HG03342 (cell line): ENCODE measurements around the gene CAMTA1.

Source experiments
- ATAC-seq: cut with Tn5 transposase; IDR thresholded peaks from one replicate; pipeline ENCODE4 v1.9.1; 2021; ENCODE audit warnings: mild to moderate bottlenecking, moderate library complexity; ENCODE audit not compliant: unreplicated experiment

The CAMTA1 gene

DNA sequence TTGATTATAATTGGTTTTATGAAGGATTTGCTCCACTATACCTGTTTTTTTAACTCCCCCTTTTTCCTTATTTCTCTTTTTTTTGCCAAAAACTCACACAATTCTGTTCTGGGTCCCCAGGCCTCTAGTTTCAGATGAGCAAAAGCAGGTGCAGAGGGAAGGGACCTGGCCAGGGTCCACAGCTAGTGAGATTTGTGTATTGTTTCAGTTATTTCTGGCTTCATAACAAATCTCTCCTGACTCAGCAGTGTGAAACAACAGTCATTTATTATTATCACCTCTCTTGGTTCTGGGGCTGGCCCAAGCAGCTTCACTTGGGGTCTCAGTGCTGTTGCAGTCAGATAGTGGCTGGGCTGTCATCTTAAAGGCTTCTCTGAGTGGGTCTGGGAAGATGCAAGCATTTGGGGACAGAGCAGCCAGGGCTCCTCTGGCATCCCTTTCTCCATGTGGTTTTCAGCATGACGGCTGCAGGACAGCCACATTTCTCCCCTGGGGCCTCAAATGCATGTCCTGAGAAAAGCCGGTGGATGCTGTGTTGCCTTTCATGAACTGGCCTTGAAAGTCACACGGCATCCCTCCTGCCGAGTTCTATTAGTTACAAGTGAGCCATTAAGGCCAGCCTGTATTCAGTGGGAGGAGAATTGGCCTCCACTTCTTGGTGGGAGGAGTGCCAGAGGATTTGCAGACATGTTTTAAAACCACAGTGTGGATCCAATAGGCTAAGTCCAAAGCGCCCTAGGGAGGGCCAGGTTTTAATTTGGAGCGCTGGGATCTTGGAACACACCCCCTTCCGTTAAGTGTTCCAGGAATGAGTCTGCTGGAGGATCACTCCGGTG is 137.1 kb downstream of the CAMTA1 start:
- no peak for ATAC-seq

DNA sequence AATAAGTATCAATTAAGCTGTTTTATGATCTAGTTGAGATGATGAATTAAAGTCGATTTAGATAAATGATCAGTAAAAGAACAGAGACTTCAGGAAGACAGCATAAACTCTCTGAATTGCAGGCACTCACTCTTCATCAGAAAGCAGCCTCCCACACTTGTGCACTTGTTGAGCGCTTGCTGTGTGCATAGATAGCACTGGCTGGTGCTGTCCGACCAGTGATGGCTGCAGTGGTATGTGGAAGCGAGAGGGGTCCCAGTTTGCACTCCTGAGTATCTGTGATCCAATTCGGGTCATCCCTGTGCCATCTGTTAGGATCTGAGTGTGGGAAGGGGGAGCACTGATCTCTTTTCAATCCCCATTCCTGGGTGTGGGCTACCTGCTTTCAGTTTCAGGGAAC is 137.8 kb downstream of the CAMTA1 start:
- ATAC-seq = no peak

DNA sequence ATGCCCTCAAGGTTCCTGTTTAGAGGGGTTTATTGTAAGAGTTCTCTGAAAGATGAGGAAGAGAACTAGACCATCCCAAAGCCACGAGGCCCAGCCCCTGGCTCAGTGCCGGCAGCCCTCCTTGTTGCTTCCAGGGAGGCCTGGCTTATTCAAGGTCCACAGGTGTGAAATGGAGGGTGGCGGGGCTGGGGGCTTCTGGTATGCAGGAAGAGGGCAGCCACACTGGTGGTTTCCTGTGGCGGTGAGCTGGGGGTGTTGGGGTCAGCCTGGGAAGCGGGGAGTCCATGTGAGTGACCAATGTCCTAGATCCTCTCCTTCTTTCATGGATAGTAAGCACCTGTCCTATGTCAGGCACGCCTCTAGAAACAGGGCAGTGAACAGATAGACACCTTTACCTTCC is 138.2 kb downstream of the CAMTA1 start:
- no peak for ATAC-seq

DNA sequence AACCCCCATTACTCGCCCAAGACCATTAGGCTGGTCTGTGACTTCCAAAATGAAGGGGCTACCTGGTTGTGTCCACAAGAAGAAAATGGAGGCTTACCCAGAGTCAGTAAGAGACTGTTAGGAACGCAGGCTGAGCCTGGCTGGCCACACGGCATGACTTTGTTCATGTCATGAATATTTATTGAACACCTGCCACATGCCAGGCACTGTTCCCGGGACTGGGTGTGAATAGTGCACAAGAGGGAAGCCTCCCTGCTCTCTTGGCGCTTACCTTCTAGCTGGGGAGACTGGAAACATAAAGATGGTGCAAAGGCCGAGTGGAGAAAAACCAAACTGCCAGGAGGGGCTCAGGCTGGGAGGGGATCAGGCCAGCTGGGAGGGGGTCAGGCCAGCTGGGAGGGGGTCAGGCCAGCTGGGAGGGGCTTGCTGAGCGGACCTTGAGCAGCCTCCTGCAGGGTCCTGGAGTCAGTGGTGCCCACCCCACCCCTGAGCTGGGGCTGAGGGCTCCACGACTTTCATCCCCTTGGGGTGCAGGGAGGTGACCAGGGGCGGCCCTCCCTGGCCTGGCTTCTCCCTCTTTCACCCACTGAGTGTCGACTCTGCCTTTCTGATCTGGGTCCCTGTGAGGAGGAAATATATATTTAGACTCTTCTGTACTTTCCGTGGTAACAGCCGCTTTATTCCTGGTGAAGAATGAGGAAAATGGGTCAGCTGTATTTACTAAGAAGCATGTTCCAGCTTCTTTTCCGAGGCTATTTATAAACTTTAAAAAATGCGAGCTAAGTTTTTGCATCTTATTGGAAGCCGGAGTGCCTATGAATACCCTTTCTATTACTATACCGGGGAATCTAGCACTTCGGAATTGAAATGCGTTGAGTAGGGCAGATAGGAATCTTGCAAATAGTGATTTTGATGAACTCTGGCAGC is 139.0 kb downstream of the CAMTA1 start:
- ATAC-seq = no peak

DNA sequence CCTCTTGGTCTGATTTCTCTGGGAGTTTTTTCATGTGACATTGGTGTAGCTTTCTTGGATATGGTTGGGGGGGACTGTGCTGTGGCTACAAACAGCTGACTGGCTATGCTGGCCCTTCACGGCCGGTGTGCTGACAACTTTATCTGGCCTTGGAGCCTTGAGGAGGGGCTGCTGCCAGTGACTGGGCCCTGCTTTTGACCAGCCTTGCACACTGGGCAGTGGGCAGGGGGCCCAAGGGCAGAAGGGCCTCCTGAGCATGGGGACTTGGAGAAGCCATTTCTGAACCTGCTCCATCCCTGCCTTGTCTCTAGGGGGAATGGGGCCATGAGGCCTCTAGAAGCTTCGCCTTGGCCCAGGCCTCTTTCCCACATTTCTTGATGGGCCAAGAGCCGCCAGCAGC is 139.6 kb downstream of the CAMTA1 start:
- ATAC-seq = no peak

DNA sequence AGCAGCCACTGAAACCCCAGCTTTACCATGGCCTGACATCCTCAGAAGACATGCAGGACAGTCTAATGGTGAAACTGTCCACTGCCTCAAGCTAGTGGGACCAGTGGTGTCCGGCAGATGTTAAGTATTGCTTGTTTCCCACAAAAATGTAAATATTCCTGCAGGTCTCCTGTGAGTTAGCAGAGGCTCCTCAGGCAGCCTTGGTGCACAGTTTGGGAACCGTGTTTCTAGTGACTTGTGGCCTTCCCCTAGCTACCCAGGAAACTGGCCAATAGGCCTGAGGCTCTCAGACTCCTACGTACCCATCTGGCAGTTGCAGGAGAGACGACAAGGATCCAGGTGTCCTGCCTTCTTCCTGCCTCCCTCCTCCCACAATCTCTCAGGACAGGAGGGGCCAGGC is 142.4 kb downstream of the CAMTA1 start:
- ATAC-seq = no peak

DNA sequence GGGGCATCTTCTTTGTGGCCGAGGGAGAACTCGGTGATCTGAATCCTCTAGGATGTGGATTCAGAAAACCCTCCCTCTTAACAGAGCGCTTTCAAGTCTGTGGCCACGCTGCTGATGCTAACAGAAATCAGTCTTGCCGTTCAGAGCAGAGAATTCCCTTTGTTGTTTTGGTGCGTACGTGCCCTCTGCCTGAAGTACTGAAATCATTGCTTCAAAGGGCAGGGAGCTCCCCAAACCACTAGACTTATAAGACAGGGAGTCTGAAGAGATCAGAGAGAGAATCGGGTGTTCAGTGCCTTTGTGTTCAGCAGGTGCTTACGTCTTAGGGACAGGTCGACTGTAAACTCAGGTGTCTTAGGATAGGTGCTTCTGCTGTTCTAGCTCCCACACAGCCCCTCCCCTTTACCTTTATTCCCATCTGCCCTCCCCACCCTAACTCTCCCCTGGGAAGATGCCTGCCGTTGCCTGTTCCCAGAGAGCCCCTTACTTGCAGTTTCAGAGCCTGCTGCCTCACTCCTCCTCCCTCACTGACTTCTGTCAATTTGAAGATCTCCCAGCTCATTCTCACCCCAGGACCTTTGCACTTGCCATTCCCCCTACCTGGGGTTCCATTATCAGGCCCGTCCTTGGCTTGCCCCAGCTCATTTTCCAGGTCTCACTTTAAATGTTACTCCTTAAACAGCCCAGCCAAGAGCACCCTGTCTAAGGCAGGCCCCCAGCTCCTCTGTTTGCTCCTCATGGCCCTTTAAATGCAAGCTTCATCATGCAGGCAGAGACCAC is 143.0 kb downstream of the CAMTA1 start:
- ATAC-seq = no peak

DNA sequence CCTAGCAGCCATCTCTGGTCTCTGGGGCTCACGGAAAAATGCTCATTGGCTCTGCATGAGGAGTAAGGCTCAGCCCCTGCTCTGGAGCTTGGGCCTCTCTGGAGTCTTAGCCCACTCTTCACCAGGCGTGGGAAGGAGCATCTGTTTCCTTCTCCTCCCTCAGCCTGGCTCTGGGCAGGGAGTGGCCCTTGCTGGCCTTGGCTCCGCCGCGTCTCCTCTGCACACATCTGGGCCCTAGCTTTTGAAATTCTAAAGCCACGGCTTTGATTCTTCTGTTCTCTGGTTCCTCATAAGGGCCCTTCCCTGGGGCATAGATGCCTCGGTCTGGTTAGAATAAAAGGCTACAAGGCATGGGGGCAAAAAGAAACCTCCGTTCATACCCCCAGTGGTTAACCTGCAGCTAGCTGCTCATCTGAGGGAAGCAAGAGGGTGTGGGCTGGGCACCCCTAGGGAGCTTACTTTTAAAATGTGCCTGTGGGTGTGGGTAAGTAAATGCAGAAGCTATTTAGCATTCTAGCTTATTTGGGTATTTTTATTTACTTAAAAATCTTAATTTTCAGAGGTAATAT is 145.6 kb downstream of the CAMTA1 start:
- ATAC-seq = no peak

DNA sequence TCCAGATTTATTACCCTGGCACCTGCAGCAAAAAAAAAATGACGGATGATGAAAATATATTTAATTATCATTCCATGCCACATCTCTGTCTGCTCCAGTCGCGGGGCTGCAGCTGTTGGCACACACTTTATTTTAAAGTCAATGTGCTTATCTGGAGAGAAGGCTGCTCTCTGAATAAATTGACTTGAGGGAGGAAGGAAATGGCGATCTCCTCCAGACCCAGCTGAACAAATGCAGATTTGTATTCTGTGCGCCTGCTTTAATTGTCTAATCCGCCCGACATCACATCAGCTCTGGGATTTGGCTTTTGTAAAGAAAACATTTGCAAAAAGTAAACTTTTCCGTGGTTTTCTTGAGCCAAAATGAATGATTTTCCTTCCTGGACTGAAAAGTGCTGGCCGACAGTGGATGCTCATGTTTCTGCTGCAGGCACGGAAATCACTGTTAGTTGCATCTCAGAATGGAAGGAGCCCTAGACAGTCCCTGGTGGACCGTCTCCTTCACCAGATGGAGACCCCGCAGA is 150.2 kb downstream of the CAMTA1 start:
- no peak for ATAC-seq

DNA sequence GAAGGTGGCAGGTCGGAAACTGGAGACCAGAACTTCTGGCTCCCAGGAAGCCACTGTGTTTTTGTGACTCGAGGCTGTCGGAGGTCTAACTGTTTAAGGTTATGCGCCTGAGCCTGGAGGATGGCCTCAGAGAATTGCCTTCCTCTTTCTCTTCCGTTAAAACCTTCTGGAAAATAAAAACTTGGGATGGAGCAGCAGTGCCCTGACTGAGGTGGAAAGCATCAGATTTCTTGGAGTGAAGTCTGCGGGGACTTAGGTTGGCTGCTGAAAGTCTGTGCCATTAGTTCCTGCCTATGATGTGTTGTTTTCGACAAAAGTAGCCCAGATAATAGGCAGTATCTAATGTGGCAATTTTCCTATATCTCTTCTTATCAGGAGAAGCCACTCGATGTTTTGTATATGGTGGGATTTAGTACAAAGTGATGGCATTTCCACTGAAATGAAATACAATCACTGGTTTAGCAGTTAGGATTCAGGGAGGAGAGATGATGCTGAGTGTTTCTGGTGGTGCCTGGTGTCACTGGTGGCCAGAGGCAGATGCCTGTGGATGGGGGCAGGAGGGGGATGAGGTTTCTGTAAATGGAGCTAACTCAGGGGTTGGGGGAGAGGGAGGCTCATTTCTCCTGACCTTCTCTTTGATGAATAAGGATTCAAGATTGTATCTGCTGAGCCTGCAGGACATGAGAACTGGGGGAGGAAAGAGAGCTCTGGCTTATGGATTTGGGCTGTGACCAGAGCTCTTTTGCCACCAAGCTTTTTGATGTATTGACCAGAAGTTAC is 150.8 kb downstream of the CAMTA1 start:
- ATAC-seq = no peak

DNA sequence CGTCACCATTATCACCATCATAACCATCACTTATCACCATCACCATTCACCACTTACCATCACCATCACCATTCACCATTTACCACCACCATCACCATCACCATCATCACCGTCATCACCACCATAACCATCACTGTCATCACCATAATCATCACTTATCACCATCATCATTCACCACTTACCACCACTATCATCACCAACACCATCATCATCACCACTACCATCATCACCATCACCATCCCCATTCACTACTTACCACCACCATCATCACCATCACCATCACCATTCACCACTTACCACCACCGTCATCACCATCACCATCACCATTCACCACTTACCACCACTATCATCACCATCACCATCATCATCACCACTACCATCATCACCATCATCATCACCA is 151.8 kb downstream of the CAMTA1 start:
- ATAC-seq = no peak

DNA sequence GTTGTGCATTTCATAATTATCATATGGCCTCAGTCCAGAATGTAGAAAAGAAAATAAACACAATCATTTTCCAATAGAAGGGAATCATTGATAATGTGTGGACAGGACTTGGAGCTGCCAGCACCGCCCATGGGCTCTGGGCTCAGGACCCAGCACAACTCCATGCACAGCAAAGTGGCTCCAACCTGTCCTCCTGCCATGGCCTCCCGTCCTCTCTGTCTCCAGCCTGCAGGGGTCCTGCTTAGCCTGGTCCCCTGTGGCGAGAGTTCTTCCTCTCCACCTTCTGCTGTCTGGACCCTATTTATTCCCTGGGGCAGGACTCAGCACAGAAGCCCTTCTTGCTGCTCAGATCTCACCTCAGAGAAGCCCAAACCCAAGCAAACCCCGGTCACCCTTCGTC is 154.1 kb downstream of the CAMTA1 start:
- ATAC-seq = no peak

DNA sequence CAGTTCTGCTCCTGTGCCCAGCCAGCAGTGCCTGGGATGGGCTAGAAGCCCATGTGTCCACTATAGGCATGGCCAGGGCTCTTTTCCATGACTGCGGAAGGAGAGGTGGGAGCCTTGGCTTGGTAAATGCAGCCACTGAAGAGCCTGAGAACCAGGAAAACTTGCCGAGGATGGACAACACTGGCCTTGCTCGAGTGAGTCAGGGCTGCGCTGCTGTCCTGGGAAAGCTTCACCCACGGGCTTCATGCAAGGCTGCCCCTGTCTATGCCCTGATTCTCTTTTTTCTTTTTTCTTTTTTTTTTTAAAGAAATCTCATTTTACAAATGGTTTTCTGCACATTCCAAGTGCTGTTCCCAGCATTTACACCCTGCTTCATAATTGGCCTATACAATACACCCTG is 156.5 kb downstream of the CAMTA1 start:
- ATAC-seq = no peak

DNA sequence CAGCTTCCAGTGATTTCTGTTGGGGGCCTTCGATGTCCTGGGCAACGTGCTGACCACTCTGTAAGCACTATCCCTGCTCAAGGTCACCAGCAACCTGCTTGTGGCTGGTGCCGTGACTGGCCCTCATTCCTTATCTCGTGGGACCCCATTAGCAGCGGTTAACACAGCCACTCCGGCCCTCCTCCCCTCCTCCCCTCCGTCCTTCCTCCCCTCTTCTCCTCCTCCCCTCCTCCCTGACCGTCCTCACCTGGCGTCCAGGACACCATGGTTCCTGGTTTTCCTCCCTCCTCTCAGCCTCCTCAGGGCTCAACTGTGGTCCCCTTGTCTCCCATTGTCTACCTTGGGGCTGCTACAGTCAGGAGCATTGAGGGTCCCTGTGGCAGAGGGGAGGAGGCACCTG is 157.7 kb downstream of the CAMTA1 start:
- no peak for ATAC-seq

DNA sequence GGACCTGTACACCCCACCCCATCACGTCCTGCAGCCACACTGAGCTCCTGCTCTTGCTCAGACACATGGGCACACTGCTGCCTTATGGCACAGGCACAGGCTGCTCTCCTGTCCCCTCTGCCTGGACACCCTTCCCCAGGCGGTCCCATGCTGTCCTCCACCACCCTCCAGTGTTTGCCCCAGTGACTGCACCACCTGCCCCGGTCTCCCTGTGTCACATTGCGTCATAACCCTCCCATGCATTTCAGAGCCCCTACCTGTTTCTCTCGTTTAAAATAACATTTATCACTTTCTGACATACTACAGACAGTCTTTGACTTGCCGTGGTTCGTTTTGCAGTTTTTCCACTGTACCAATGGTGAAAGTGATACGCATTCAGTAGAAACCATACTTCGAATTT is 159.2 kb downstream of the CAMTA1 start:
- no peak for ATAC-seq

DNA sequence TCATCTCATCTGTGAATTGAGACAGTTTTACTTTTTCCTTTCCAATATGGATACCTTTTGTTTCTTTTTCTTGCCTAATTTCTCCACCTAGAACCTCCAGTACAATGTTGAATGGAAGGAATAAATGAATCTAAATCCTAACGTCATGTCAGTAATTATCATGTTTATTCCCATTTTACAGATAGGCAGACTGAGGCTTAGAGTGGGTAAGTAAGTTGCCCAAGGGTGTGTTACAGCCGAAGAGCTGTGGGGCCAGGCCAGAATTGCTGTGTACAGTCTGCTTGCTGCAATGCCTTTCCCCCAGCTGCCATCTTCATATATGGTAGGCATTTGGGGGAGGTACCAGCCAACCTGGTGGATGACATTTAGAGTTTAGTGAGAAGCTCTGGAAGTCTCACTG is 162.7 kb downstream of the CAMTA1 start:
- ATAC-seq = no peak

DNA sequence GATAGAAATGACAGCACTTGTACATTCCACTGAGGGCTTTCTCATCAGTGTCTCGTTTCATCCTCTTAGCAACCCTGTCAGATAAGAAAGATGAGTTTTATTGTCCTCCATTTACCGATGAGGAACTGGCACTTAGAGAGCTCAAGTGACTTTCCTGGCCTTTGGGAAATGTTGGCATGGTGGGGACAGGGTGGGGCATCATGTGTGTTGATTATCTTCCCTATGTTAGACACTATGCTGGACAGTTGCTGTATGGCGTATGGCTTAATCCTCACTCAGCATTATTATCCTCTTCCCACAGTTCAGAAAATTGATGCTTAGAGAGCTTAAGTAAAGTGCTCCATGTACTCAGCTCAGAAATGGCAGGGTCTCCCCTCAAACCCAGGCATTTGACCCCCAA is 163.2 kb downstream of the CAMTA1 start:
- ATAC-seq = no peak

DNA sequence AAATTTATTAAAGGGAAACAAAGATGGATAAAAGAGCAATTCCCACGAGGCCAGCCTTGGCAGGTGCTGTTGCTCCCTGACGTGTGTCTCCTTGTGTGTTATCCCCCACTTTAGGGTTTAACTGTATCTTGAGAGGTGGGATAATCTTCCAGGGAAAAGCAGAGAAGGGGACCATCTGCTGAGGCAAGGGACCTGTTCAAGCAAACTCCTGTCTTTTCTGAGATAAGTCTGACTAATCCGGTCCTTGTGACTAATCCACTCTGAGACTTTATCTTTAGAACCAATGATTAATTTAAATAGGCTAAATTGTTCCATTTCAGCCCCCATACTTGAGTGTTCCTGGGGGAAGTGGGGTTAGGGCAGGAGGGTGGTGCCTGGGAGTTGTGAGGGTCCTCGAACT is 163.6 kb downstream of the CAMTA1 start:
- no peak for ATAC-seq

DNA sequence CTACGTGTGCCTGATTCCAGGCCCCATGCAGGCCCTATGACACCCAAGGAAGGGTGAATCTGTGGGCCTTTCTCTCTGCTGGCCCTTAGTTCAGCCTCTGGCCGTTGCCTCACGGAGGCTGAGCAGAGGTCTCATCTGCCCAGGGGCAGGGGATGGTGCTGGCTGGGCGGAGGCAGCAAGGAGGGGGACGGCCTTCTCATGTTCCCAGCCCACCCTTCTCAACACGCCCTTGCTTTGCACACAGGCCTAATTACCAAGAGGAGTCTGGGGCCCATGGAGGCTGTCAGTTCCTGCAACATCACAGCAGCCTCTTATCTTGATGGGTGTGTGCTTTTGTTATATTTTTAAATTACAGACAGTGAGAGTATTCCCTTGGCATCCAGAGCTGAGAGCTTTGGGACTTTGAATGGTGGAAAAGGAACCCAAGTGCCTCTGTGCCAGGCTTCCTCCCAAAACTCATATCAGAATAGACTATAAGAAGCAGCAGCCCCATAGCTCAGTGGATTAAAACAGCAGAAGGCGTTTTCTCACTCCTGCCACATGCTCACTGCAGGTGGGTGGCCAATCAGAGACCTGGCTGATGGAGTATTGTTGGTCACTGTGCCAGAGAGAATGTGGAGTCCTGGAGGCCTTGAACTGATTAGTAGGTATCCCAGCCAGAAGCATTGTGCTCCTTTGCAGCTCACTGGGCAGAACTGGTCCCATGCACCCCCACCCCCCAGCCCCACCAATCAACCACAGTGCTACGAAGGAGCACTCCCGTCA is 164.9 kb downstream of the CAMTA1 start:
- no peak for ATAC-seq
